Progenitor cell of endocrine pancreas (in vitro differentiated cells): ENCODE results near the gene P3R3URF. TPM values are rescaled to one million over a fixed set of nuclear protein-coding genes. Genes with fewer than 3 reads are reported as not detected.
A peak's percentile ranks its signal among the peaks of the same experiment; 100 is the strongest.

ENCODE experiments used
- DNase-seq: peaks from one replicate; pipeline ENCODE4 v3.0.0; 2021; ENCODE audit warnings: low spot score; ENCODE audit not compliant: unreplicated experiment
- H3K27ac Mint-ChIP-seq: 2 replicates; pipeline ENCODE4 v1.8.0; 2021; ENCODE audit warnings: mild to moderate bottlenecking, moderate library complexity, mixed read lengths
- H3K27me3 Mint-ChIP-seq: 2 replicates; pipeline ENCODE4 v1.8.0; 2021; ENCODE audit warnings: mixed read lengths
- H3K36me3 Mint-ChIP-seq: 2 replicates; pipeline ENCODE4 v1.8.0; 2022; ENCODE audit warnings: mixed read lengths; ENCODE audit not compliant: insufficient read depth
- H3K4me1 Mint-ChIP-seq: 2 replicates; pipeline ENCODE4 v1.8.0; 2021; ENCODE audit warnings: low read depth, mixed read lengths
- H3K4me3 Mint-ChIP-seq: 2 replicates; pipeline ENCODE4 v1.8.0; 2021; ENCODE audit warnings: low read depth, mild to moderate bottlenecking, moderate library complexity, mixed read lengths
- H3K9me3 Mint-ChIP-seq: 2 replicates; pipeline ENCODE4 v1.8.0; 2021; ENCODE audit warnings: low read depth, mixed read lengths
- CTCF ChIP-seq: fragments of 200-600 bp; sonication (generic); IDR thresholded peaks from one replicate; pipeline ENCODE4 v1.5.0; 2021; ENCODE audit warnings: antibody characterized with exemption, mild to moderate bottlenecking; ENCODE audit not compliant: unreplicated experiment
- total RNA-seq: library from RNA; stranded (reverse); gene quantifications from 2 replicates; pipeline ENCODE4 v1.2.1, GENCODE V29; 2021

Gene P3R3URF
- total RNA-seq, 1 donor from 2014 or later: not detected

- DNase-seq: no peak
- H3K4me3 Mint-ChIP-seq: no peak overlapping the region
- H3K27ac Mint-ChIP-seq: no peak overlapping the region
- no peak for TF ChIP-seq CTCF
- peaks cover 16% of the 10 kb centered on the region for H3K4me1 Mint-ChIP-seq
- no peaks in the 10 kb centered on the region for H3K9me3 Mint-ChIP-seq
- H3K27me3 Mint-ChIP-seq: no peaks in the 10 kb centered on the region
- no peaks in the 10 kb centered on the region for H3K36me3 Mint-ChIP-seq
Observed at GRCh38 chr1:46134660-46135331, 41.5 kb downstream of the P3R3URF start.

DNA sequence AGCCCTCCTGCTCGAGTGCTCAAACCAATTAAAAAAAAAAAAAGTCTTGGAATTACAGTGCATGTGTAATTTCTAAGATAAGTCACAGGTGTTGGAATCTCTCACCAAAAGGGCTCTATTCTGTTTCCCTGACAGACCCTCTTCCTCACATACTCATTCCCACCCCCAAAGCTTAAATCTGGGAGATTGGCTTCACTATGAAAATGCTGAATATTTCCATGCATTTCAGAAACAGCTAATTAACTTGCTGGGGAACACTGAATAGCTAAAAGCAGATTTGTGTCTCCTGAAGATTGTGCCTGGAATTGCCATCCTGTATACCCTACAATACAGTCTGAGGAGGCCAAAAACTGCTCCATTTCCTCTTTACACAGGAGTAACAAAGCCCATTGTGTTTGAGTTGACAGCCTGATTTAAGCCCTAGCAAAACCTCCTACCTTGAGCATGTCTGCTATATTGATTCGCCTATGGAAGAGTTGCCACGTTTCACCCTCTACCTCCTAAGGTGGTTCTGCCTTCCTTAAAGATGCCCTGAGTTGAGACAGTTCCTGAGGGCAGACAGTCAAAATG is 42.4 kb downstream of the P3R3URF start:
- no peak for DNase-seq
- Mint-ChIP-seq H3K27ac (peak overlapping the region; percentile 100), H3K4me1 (peaks cover 22% of the 10 kb centered on the region), H3K36me3 (no peaks in the 10 kb centered on the region), H3K4me3 (peak overlapping the region; percentile 95), H3K9me3 (no peaks in the 10 kb centered on the region), H3K27me3 (no peaks in the 10 kb centered on the region)
- TF ChIP-seq CTCF: no peak

- no peak for DNase-seq
- H3K27me3 Mint-ChIP-seq: no peaks in the 10 kb centered on the region
- peaks cover 25% of the 10 kb centered on the region for H3K4me1 Mint-ChIP-seq
- no peaks in the 10 kb centered on the region for H3K9me3 Mint-ChIP-seq
- H3K36me3 Mint-ChIP-seq: no peaks in the 10 kb centered on the region
- TF ChIP-seq CTCF: no peak
- peak overlapping the region; percentile 95 for H3K4me3 Mint-ChIP-seq
- peak overlapping the region; percentile 100 for H3K27ac Mint-ChIP-seq
Observed at GRCh38 chr1:46133181-46133658, 43.1 kb downstream of the P3R3URF start.

- Mint-ChIP-seq H3K27ac (peak within 1 kb of the TSS; percentile 100), H3K4me1 (peaks cover 27% of the 10 kb centered on the region), H3K4me3 (peak within 1 kb of the TSS; percentile 95), H3K9me3 (no peaks in the 10 kb centered on the region), H3K36me3 (peaks cover 3% of the 10 kb centered on the region), H3K27me3 (no peaks in the 10 kb centered on the region)
- TF ChIP-seq CTCF: no peak
- DNase-seq: peak; percentile 96
Observed at GRCh38 chr1:46132529-46133180, 43.6 kb downstream of the P3R3URF start, which contains the start of gene PIK3R3. TSS of gene PIK3R3 (minus strand) at chr1:46132629. CDS start at chr1:46131952, 677 bp downstream.

DNA sequence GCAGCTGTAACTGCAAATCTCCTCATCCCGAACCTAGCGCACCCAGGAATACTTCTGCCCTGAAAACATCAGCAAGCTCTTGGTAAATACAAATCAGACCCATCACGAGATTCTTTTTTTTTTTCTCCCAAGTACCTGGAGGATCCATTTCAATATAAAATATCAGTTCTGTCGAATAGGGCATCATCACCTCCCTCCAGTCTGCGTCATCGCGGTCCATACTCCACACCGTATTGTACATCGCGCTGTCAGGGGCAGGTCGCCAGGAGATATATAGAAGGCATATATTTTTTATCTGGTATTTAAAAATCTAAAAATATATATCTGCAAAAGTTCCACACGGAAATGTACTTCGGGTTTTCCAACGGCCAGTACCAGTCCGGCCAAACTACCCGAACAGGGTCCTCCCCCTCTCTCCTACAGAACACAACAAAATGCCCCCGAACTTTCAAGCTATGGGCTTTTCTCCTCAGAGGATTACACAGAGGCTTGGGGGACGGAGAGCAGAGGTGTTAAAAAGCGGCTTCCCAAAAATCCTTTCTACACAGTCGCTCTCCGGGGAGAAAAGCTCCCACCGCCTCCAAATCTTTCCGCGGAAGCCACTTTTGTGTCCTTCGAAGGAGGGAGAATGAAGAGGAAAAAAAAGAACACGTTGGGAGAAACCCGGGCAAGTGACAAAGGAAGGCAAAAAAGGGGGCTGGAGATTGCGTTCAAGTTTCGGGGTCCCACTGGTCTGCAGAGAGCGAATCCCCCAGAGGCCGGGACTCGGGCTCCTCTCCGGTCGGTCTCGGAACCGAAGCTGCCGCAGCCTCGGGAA is 44.4 kb downstream of the P3R3URF start:
- Mint-ChIP-seq H3K36me3 (peaks cover 3% of the 10 kb centered on the region), H3K4me3 (peak overlapping the region; percentile 95), H3K27ac (peak overlapping the region; percentile 100), H3K4me1 (peaks cover 27% of the 10 kb centered on the region), H3K27me3 (no peaks in the 10 kb centered on the region), H3K9me3 (no peaks in the 10 kb centered on the region)
- DNase-seq: no peak
- no peak for TF ChIP-seq CTCF
